Trophoblast cell (in vitro differentiated cells and primary cell): Measurements from ENCODE around the gene OGDH.
"Not testable (repeated sequence)": the region's sequence is repeated elsewhere in the genome, so short reads cannot be mapped to it uniquely, and the experiment has no call there.

Experiments used
- DNase-seq, 2 donors: peaks; one replicate each; pipeline ENCODE4 v3.0.0-alpha.2; 2016
- H2AFZ ChIP-seq: 2 replicates; pipeline ENCODE4 v1.6.1; 2013; ENCODE audit warnings: low read length, moderate library complexity, mild to moderate bottlenecking; ENCODE audit not compliant: insufficient read depth, poor library complexity
- H2AK5ac ChIP-seq: 2 replicates; pipeline ENCODE4 v1.6.1; 2013; ENCODE audit warnings: mild to moderate bottlenecking, low read length
- H2BK120ac ChIP-seq: 2 replicates; pipeline ENCODE4 v1.6.1; 2013; ENCODE audit warnings: low read length, mild to moderate bottlenecking, moderate library complexity; ENCODE audit not compliant: insufficient read depth, poor library complexity
- H2BK12ac ChIP-seq: 2 replicates; pipeline ENCODE4 v1.6.1; 2013; ENCODE audit warnings: mild to moderate bottlenecking, low read length, moderate library complexity
- H2BK5ac ChIP-seq: 2 replicates; pipeline ENCODE4 v1.6.1; 2013; ENCODE audit warnings: low read length, low read depth, moderate library complexity, mild to moderate bottlenecking; ENCODE audit not compliant: poor library complexity
- H3K14ac ChIP-seq: 2 replicates; pipeline ENCODE4 v1.6.1; 2013; ENCODE audit warnings: mild to moderate bottlenecking, low read length
- H3K18ac ChIP-seq: 2 replicates; pipeline ENCODE4 v1.6.1; 2013; ENCODE audit warnings: mild to moderate bottlenecking, low read length
- H3K23ac ChIP-seq: 2 replicates; pipeline ENCODE4 v1.6.1; 2013; ENCODE audit warnings: low read length
- H3K27ac ChIP-seq: 2 replicates; pipeline ENCODE4 v1.5.1; 2013; ENCODE audit warnings: low read depth, mild to moderate bottlenecking, inconsistent platforms, low read length, moderate library complexity
- H3K27me3 ChIP-seq: 2 replicates; pipeline ENCODE4 v1.6.1; 2013; ENCODE audit warnings: inconsistent platforms, mild to moderate bottlenecking, low read length, moderate library complexity; ENCODE audit not compliant: insufficient read depth
- H3K36me3 ChIP-seq, 2 experiments: 1 replicate in 1 of 2; 2 replicates in 1 of 2; pipeline ENCODE4 v1.6.1; 2013; ENCODE audit warnings: low read length in 2 of 2, mild to moderate bottlenecking in 2 of 2, moderate library complexity in 1 of 2; ENCODE audit not compliant: insufficient read depth in 2 of 2, control insufficient read depth in 1 of 2
- H3K4ac ChIP-seq: 2 replicates; pipeline ENCODE4 v1.6.1; 2013; ENCODE audit warnings: low read depth, mild to moderate bottlenecking, low read length, moderate library complexity
- H3K4me1 ChIP-seq, 2 experiments: 1 replicate in 1 of 2; 2 replicates in 1 of 2; pipeline ENCODE4 v1.6.1; 2013; ENCODE audit warnings: low read length in 2 of 2, mild to moderate bottlenecking in 2 of 2, moderate library complexity in 1 of 2; ENCODE audit not compliant: insufficient read depth in 2 of 2, control insufficient read depth in 1 of 2
- H3K4me2 ChIP-seq: 2 replicates; pipeline ENCODE4 v1.6.1; 2013; ENCODE audit warnings: inconsistent platforms, mild to moderate bottlenecking, low read length, moderate library complexity
- H3K4me3 ChIP-seq: 2 replicates; pipeline ENCODE4 v1.5.1; 2013; ENCODE audit warnings: mild to moderate bottlenecking, low read depth, low read length, inconsistent platforms
- H3K79me1 ChIP-seq: one replicate; pipeline ENCODE4 v1.6.1; 2013; ENCODE audit warnings: low read length
- H3K79me2 ChIP-seq: 2 replicates; pipeline ENCODE4 v1.6.1; 2013; ENCODE audit warnings: low read length, mild to moderate bottlenecking; ENCODE audit not compliant: control insufficient read depth, insufficient read depth, poor library complexity
- H3K9ac ChIP-seq: 2 replicates; pipeline ENCODE4 v1.6.1; 2013; ENCODE audit warnings: mild to moderate bottlenecking, low read length
- H3K9me3 ChIP-seq: 2 replicates; pipeline ENCODE4 v1.6.1; 2013; ENCODE audit warnings: low read depth, mild to moderate bottlenecking, control low read depth, inconsistent platforms, low read length; ENCODE audit not compliant: insufficient read depth
- H4K12ac ChIP-seq: 2 replicates; pipeline ENCODE4 v1.6.1; 2013; ENCODE audit warnings: low read depth, mild to moderate bottlenecking, low read length, moderate library complexity
- H4K8ac ChIP-seq: 2 replicates; pipeline ENCODE4 v1.6.1; 2013; ENCODE audit warnings: low read depth, mild to moderate bottlenecking, low read length, moderate library complexity
- H4K91ac ChIP-seq: one replicate; pipeline ENCODE4 v1.6.1; 2013; ENCODE audit warnings: low read depth, mild to moderate bottlenecking, low read length, moderate library complexity
- WGBS: extraction: QIAGEN DNeasy Blood & Tissue Kit; methylation state at CpG from one replicate; pipeline ENCODE4 v1.1.7; 2013; ENCODE audit warnings: missing lambda C conversion rate; ENCODE audit not compliant: insufficient read length, insufficient coverage; ENCODE audit errors: extremely low coverage; 5-methylcytosine and 5-hydroxymethylcytosine counted together

OGDH gene

DNA sequence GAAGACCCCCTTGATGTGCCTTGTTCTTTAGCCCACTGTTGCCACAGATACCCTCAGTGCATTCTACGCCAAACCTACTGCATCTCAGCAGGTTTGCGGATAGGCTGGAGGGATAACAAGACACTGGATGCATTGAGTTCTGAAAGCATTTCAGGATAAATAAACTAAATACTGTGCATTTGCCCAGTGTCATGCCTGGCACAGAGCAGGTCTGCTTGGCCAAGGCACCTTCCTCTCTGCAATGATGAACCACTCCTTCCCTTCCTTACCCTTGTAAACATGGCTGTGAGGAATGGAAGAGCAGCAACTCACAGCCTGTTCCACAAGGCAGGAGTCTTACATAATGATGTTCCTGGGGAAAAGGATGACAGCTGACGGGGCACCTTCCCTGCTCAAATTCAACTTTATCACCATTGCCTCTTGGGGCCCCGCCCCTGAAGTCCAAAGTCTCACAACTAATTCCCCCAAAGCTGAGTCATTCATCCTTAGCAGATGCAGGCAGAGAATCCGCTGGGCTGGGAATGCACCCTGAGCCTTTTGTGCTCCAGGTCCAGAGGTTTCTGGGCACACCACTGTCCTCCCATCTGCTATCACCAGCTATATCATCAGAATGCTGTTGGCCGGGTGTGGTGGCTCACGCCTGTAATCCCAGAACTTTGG lies 44.3 kb upstream of the OGDH start:
- H2BK120ac ChIP-seq = no peak overlapping the region
- H3K79me2 ChIP-seq = no peaks in the 10 kb centered on the region
- no peak overlapping the region for H2AK5ac ChIP-seq
- no CpG with 5 or more reads among the region's 7 CpGs for WGBS
- H3K36me3 ChIP-seq = peaks cover 31 to 35% of the 10 kb centered on the region in 2 experiments
- no peak overlapping the region for H4K12ac ChIP-seq
- H2BK5ac ChIP-seq = no peak overlapping the region
- no peaks in the 10 kb centered on the region for H3K4me1 ChIP-seq
- H3K18ac ChIP-seq = no peak overlapping the region
- no peak overlapping the region for H3K14ac ChIP-seq
- DNase-seq = peak; percentile 52 to 84
- H3K27ac ChIP-seq = no peak overlapping the region
- H3K79me1 ChIP-seq = no peaks in the 10 kb centered on the region
- H3K9me3 ChIP-seq = no peaks in the 10 kb centered on the region
- no peak overlapping the region for H3K4me2 ChIP-seq
- H3K23ac ChIP-seq = no peak overlapping the region
- no peak overlapping the region for H2BK12ac ChIP-seq
- no peak overlapping the region for H3K4me3 ChIP-seq
- H3K27me3 ChIP-seq = no peaks in the 10 kb centered on the region
- no peak overlapping the region for H3K4ac ChIP-seq
- no peak overlapping the region for H3K9ac ChIP-seq
- H4K8ac ChIP-seq = no peak overlapping the region
- no peak overlapping the region for H4K91ac ChIP-seq
- H2AFZ ChIP-seq = no peak overlapping the region

DNA sequence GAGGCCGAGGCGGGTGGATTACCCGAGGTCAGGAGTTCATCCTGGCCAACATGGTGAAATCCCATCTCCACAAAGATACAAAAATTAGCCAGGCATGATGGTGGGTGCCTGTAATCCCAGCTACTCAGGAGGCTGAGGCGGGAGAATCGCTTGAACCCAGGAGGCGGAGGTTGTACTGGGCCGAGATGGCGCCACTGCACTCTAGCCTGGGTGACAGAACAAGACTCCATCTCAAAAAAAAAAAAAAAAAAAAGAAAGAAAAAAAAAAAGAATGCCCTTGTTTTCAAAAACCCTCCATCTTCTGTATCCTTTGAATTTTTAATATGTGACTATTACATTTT lies 43.8 kb upstream of the OGDH start:
- H3K4ac ChIP-seq, H2AK5ac ChIP-seq, H3K79me1 ChIP-seq, H3K9ac ChIP-seq, H4K12ac ChIP-seq, H3K4me3 ChIP-seq, H3K14ac ChIP-seq, DNase-seq, H2BK12ac ChIP-seq, H3K23ac ChIP-seq, H4K8ac ChIP-seq, H3K27ac ChIP-seq, H2BK120ac ChIP-seq, H3K27me3 ChIP-seq, H3K9me3 ChIP-seq, H3K18ac ChIP-seq, H2BK5ac ChIP-seq, H3K4me1 ChIP-seq, H3K4me2 ChIP-seq, H3K79me2 ChIP-seq, H4K91ac ChIP-seq, H2AFZ ChIP-seq: not testable (repeated sequence)
- peaks cover 35 to 40% of the 10 kb centered on the region in 2 experiments for H3K36me3 ChIP-seq
- WGBS = no CpG with 5 or more reads among the region's 8 CpGs

DNA sequence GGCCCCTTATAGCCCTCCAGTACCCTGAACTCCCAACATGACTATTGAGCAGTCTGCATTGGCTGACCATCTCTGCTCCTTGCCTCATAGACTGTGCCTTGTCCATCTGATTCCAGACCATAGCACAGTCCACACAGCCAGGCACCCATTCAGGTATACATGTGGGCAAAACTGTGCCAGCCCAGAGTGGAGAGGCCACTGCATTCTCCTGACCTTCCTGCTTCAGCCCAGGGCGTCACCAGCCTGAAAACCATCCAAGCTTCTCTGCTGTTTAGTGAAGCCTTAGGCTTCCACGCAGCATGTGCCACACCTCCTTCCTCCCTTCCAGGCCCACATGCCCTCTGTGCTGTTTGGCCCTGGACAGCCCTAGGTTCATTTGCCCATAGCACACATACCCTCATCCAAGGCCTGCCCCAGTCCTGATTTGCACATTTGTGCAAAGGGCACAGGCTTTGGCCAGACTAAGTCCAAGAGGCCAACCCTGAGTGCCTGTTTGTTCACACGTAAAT lies 43.2 kb upstream of the OGDH start:
- no peak overlapping the region for H2BK120ac ChIP-seq
- no peak overlapping the region for H4K8ac ChIP-seq
- no peak overlapping the region for H2BK12ac ChIP-seq
- peaks cover 41 to 46% of the 10 kb centered on the region in 2 experiments for H3K36me3 ChIP-seq
- no peak overlapping the region for H3K4me2 ChIP-seq
- H3K4ac ChIP-seq = no peak overlapping the region
- no peak overlapping the region for H3K18ac ChIP-seq
- no peak for DNase-seq
- no peak overlapping the region for H2BK5ac ChIP-seq
- H3K9me3 ChIP-seq = no peaks in the 10 kb centered on the region
- H3K4me3 ChIP-seq = no peak overlapping the region
- H4K12ac ChIP-seq = no peak overlapping the region
- no peaks in the 10 kb centered on the region for H3K79me2 ChIP-seq
- no peaks in the 10 kb centered on the region for H3K27me3 ChIP-seq
- H2AFZ ChIP-seq = no peak overlapping the region
- no peak overlapping the region for H3K14ac ChIP-seq
- H3K9ac ChIP-seq = no peak overlapping the region
- H3K27ac ChIP-seq = no peak overlapping the region
- WGBS = no CpG with 5 or more reads among the region's 3 CpGs
- H4K91ac ChIP-seq = no peak overlapping the region
- no peak overlapping the region for H2AK5ac ChIP-seq
- no peaks in the 10 kb centered on the region for H3K4me1 ChIP-seq
- H3K23ac ChIP-seq = no peak overlapping the region
- H3K79me1 ChIP-seq = no peaks in the 10 kb centered on the region

DNA sequence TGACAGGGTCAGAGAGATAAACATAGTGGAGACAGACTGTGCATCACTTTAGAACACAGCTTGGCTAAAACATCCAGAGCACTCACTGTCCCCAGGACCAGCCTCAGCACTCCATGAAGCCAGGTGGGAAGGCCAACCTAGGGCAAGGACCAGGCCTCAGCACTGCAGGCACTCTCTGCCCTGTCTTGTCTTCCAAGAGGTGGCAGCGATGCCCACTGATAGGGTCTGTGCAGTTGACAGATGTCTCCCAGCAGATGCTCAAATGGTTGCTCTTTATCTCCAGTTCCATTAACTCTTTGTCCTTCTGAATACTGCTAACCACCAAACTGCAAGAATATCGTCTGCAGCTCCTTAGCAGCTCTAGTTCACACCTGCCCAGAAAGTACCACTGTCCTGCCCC lies 41.8 kb upstream of the OGDH start:
- H3K4ac ChIP-seq = no peak overlapping the region
- no peak overlapping the region for H3K27ac ChIP-seq
- DNase-seq = no peak

More for the DNA sequence above, 41.8 kb upstream of the OGDH start:
- Histone ChIP-seq H3K9me3 (no peaks in the 10 kb centered on the region), H3K9ac (no peak overlapping the region), H3K79me2 (no peaks in the 10 kb centered on the region), H2BK12ac (no peak overlapping the region), H2AFZ (no peak overlapping the region), H4K91ac (no peak overlapping the region), H3K79me1 (no peaks in the 10 kb centered on the region), H3K36me3 (peaks cover 55 to 60% of the 10 kb centered on the region in 2 experiments), H3K27me3 (no peaks in the 10 kb centered on the region), H4K12ac (no peak overlapping the region), H3K18ac (no peak overlapping the region), H2AK5ac (no peak overlapping the region), H2BK5ac (no peak overlapping the region), H4K8ac (no peak overlapping the region), H2BK120ac (no peak overlapping the region), H3K23ac (no peak overlapping the region), H3K4me2 (no peak overlapping the region), H3K4me3 (no peak overlapping the region), H3K4me1 (no peaks in the 10 kb centered on the region), H3K14ac (no peak overlapping the region)
- WGBS = no CpG with 5 or more reads among the region's 2 CpGs
